Tibial nerve (tissue), 4 donors: ENCODE results near the gene PLXNB1. TPM values are rescaled to one million over a fixed set of nuclear protein-coding genes. Genes with fewer than 3 reads are reported as not detected.
A peak's percentile ranks its signal among the peaks of the same experiment; 100 is the strongest.

Source experiments
- DNase-seq, 2 donors: peaks; one replicate each; pipeline ENCODE4 v3.0.0-alpha.2; 2019; ENCODE audit warnings: low spot score in 2 of 2
- H3K27ac ChIP-seq, 4 donors: fragments of 200-600 bp; sonication (generic) in 3 of 4; one replicate each; pipeline ENCODE4 v1.5.1; 2017 to 2019; ENCODE audit warnings: mild to moderate bottlenecking in 1 of 4
- H3K27me3 ChIP-seq, 2 donors: fragments of 200-600 bp; sonication (generic) in 1 of 2; one replicate each; pipeline versions ENCODE4 v1.5.1 to v1.6.0; 2017 to 2019
- H3K36me3 ChIP-seq, 3 donors: fragments of 200-600 bp; sonication (generic); one replicate each; pipeline ENCODE4 v1.5.1; 2018 to 2019
- H3K4me1 ChIP-seq, 4 donors: fragments of 200-600 bp; sonication (generic) in 3 of 4; one replicate each; pipeline ENCODE4 v1.5.1; 2017 to 2019
- H3K4me3 ChIP-seq, 4 donors: fragments of 200-600 bp; sonication (generic) in 3 of 4; one replicate each; pipeline ENCODE4 v1.5.1; 2017 to 2019; ENCODE audit warnings: mild to moderate bottlenecking in 1 of 4, moderate library complexity in 1 of 4
- H3K9me3 ChIP-seq, 4 donors: fragments of 200-600 bp; sonication (generic) in 3 of 4; one replicate each; pipeline ENCODE4 v1.5.1; 2017 to 2019
- CTCF ChIP-seq, 5 experiments: fragments of 200-600 bp in 3 of 5; fragments of 450-650 bp in 2 of 5; sonication (generic) in 3 of 5; IDR thresholded peaks; one replicate each; pipeline ENCODE4 v1.5.1; 2016 to 2019; ENCODE audit warnings: antibody characterized with exemption in 5 of 5, mild to moderate bottlenecking in 3 of 5, moderate library complexity in 2 of 5
- EP300 ChIP-seq, 2 donors: sonication (generic); formaldehyde crosslinking; IDR thresholded peaks; one replicate each; pipeline ENCODE4 v1.6.1; 2017; ENCODE audit warnings: antibody characterized with exemption in 2 of 2, mild to moderate bottlenecking in 1 of 2
- POLR2A ChIP-seq, 2 donors: fragments of 450-650 bp; IDR thresholded peaks; one replicate each; pipeline ENCODE4 v1.6.1; 2017; ENCODE audit warnings: antibody characterized with exemption in 2 of 2, mild to moderate bottlenecking in 2 of 2, moderate library complexity in 2 of 2
- WGBS, 2 donors: methylation state at CpG; one replicate each; pipeline ENCODE4 v1.1.5; 2018; 5-methylcytosine and 5-hydroxymethylcytosine counted together
- total RNA-seq, 4 donors: library from RNA; depleted of rRNA; stranded (reverse); fragments of >200 nt; gene quantifications; one replicate each; pipeline ENCODE4 v1.1.0, GENCODE V29; 2016

Gene PLXNB1
- total RNA-seq, 4 donors from 2014 or later = 216 to 379 (median 339) TPM

- peak overlapping the region in 2 of 4 donors; percentile 6 to 98 for H3K27ac ChIP-seq
- WGBS, 2 donors = 84 to 86% methylated on average over 25 of the region's 25 CpGs
- H3K4me1 ChIP-seq = peaks cover 0 to 75% (median 36%) of the 10 kb centered on the region in 4 donors
- H3K36me3 ChIP-seq = peaks cover 0 to 56% (median 3%) of the 10 kb centered on the region in 3 donors
- DNase-seq = no peak
- H3K9me3 ChIP-seq = no peaks in the 10 kb centered on the region
- H3K27me3 ChIP-seq = no peaks in the 10 kb centered on the region
- TF ChIP-seq CTCF (IDR thresholded peaks at IDR 0.05) (no peak), POLR2A (IDR thresholded peaks at IDR 0.05) (no peak), EP300 (IDR thresholded peaks at IDR 0.05) (no peak)
- no peak overlapping the region for H3K4me3 ChIP-seq
Observed at GRCh38 chr3:48423241-48423882, 6.5 kb downstream of the PLXNB1 start.

- WGBS, 2 donors = 76% methylated on average over 8 of the region's 8 CpGs
- H3K36me3 ChIP-seq = peaks cover 0 to 62% (median 3%) of the 10 kb centered on the region in 3 donors
- peak overlapping the region in 2 of 4 donors; percentile 6 to 98 for H3K27ac ChIP-seq
Observed at GRCh38 chr3:48422681-48423080, 7.2 kb downstream of the PLXNB1 start.

GRCh38 chr3:48422272-48422671 lies 7.6 kb downstream of the PLXNB1 start:
- no peaks in the 10 kb centered on the region for H3K9me3 ChIP-seq
- peaks cover 0 to 64% (median 31%) of the 10 kb centered on the region in 4 donors for H3K4me1 ChIP-seq
- H3K4me3 ChIP-seq = no peak overlapping the region
- DNase-seq = no peak
- TF ChIP-seq CTCF (IDR thresholded peaks at IDR 0.05) = no peak
- H3K27me3 ChIP-seq = no peaks in the 10 kb centered on the region
- peak overlapping the region in 1 of 4 donors; percentile 98 for H3K27ac ChIP-seq
- WGBS, 2 donors = 84 to 97% methylated on average over 2 to 3 of the region's 3 CpGs
- peaks cover 0 to 66% (median 3%) of the 10 kb centered on the region in 3 donors for H3K36me3 ChIP-seq

More at GRCh38 chr3:48422681-48423080, 7.2 kb downstream of the PLXNB1 start:
- H3K4me1 ChIP-seq = peaks cover 0 to 68% (median 33%) of the 10 kb centered on the region in 4 donors
- H3K27me3 ChIP-seq = no peaks in the 10 kb centered on the region
- H3K4me3 ChIP-seq = no peak overlapping the region
- no peak for DNase-seq
- no peaks in the 10 kb centered on the region for H3K9me3 ChIP-seq
- TF ChIP-seq CTCF (IDR thresholded peaks at IDR 0.05) (no peak), EP300 (IDR thresholded peaks at IDR 0.05) (no peak), POLR2A (IDR thresholded peaks at IDR 0.05) (no peak)

GRCh38 chr3:48420561-48420960 lies 9.3 kb downstream of the PLXNB1 start:
- TF ChIP-seq POLR2A (IDR thresholded peaks at IDR 0.05) (no peak), EP300 (IDR thresholded peaks at IDR 0.05) (no peak), CTCF (IDR thresholded peaks at IDR 0.05) (no peak)
- H3K36me3 ChIP-seq = peaks cover 0 to 84% (median 3%) of the 10 kb centered on the region in 3 donors
- peaks cover 0 to 47% (median 15%) of the 10 kb centered on the region in 4 donors for H3K4me1 ChIP-seq
- H3K9me3 ChIP-seq = no peaks in the 10 kb centered on the region
- no peak overlapping the region for H3K4me3 ChIP-seq
- no peak for DNase-seq
- no peak overlapping the region for H3K27ac ChIP-seq
- WGBS, 2 donors = 94 to 95% methylated on average over 10 to 14 of the region's 14 CpGs
- H3K27me3 ChIP-seq = no peaks in the 10 kb centered on the region

GRCh38 chr3:48419597-48419996 lies 10.3 kb downstream of the PLXNB1 start:
- DNase-seq = no peak
- H3K4me3 ChIP-seq = no peak overlapping the region
- peaks cover 0 to 93% (median 6%) of the 10 kb centered on the region in 3 donors for H3K36me3 ChIP-seq
- H3K4me1 ChIP-seq = peaks cover 0 to 37% (median 6%) of the 10 kb centered on the region in 4 donors
- H3K27ac ChIP-seq = no peak overlapping the region
- H3K9me3 ChIP-seq = no peaks in the 10 kb centered on the region
- H3K27me3 ChIP-seq = no peaks in the 10 kb centered on the region
- 90 to 91% methylated on average over 17 of the region's 17 CpGs for WGBS, 2 donors
- TF ChIP-seq EP300 (IDR thresholded peaks at IDR 0.05) (no peak), POLR2A (IDR thresholded peaks at IDR 0.05) (no peak), CTCF (IDR thresholded peaks at IDR 0.05) (no peak)
